ENCODE measurements around the gene SNX2. TPM values are rescaled to one million over a fixed set of nuclear protein-coding genes. Genes with fewer than 3 reads are reported as not detected.

Gene SNX2
- total RNA-seq, 4 donors from 2014 or later: 27.3 to 337 (median 69.6) TPM

GRCh38 chr5:122788371-122788770, 13.5 kb downstream of the SNX2 start:
- no peak for DNase-seq
- H3K36me3 ChIP-seq: no peaks in the 10 kb centered on the region
- TF ChIP-seq POLR2AphosphoS5 (IDR thresholded peaks at IDR 0.05) (no peak), POLR2A (IDR thresholded peaks at IDR 0.05) (no peak), EP300 (IDR thresholded peaks at IDR 0.05; ENCODE audit: low read depth) (no peak), CTCF (IDR thresholded peaks at IDR 0.05) (no peak)
- no peak overlapping the region for H3K27ac ChIP-seq
- intact Hi-C loops (cut with DNase I; ENCODE audit: low total_unique reads): no loop called here
- H3K27me3 ChIP-seq: no peaks in the 10 kb centered on the region
- in situ Hi-C loops (cut with MboI; ENCODE audit: low pct_ligation_motif_present in 1 of 4, low pct_unique_long_range_greater_than_20kb in 1 of 4, low sequenced_read_pairs in 3 of 4): no loop called here
- 85 to 90% methylated on average over 1 of the region's 1 CpG for WGBS, 2 donors (ENCODE audit: low coverage in 1 of 2)
- H3K4me3 ChIP-seq: no peak overlapping the region
- peaks cover 0 to 22% (median 2%) of the 10 kb centered on the region in 4 donors for H3K4me1 ChIP-seq
- peaks cover 5 to 15% of the 10 kb centered on the region in 2 donors for H3K9me3 ChIP-seq

DNA sequence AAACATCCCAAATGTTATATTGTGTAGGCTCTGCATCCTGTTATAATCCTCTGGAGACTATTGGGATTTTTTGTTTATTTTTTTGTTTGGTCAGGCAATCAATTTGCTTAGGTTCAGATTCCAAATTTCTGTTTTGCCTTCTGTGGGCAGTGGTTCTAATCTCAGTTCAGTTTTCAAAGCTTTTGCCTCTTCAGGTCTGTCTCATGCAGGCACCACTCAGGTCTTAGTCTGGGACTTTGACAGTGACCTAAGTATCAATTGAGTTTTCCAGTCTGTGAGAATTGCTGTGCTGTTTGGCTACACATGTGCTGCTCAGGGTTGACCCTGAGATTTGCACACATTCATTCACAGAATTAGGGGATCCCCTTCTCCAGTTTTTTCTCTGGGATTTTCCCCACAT, 14.1 kb downstream of the SNX2 start:
- H3K36me3 ChIP-seq: no peaks in the 10 kb centered on the region
- H3K9me3 ChIP-seq: peaks cover 5 to 15% of the 10 kb centered on the region in 2 donors
- no peaks in the 10 kb centered on the region for H3K27me3 ChIP-seq
- no peak overlapping the region for H3K27ac ChIP-seq
- H3K4me1 ChIP-seq: peaks cover 0 to 22% (median under 1%) of the 10 kb centered on the region in 4 donors
- DNase-seq: no peak
- no peak for TF ChIP-seq POLR2A (IDR thresholded peaks at IDR 0.05)
- no peak for TF ChIP-seq EP300 (IDR thresholded peaks at IDR 0.05; ENCODE audit: low read depth)
- TF ChIP-seq CTCF (IDR thresholded peaks at IDR 0.05): no peak
- TF ChIP-seq POLR2AphosphoS5 (IDR thresholded peaks at IDR 0.05): no peak
- intact Hi-C loops (cut with DNase I; ENCODE audit: low total_unique reads): no loop called here
- in situ Hi-C loops (cut with MboI; ENCODE audit: low pct_ligation_motif_present in 1 of 4, low pct_unique_long_range_greater_than_20kb in 1 of 4, low sequenced_read_pairs in 3 of 4): no loop called here
- H3K4me3 ChIP-seq: no peak overlapping the region

DNA sequence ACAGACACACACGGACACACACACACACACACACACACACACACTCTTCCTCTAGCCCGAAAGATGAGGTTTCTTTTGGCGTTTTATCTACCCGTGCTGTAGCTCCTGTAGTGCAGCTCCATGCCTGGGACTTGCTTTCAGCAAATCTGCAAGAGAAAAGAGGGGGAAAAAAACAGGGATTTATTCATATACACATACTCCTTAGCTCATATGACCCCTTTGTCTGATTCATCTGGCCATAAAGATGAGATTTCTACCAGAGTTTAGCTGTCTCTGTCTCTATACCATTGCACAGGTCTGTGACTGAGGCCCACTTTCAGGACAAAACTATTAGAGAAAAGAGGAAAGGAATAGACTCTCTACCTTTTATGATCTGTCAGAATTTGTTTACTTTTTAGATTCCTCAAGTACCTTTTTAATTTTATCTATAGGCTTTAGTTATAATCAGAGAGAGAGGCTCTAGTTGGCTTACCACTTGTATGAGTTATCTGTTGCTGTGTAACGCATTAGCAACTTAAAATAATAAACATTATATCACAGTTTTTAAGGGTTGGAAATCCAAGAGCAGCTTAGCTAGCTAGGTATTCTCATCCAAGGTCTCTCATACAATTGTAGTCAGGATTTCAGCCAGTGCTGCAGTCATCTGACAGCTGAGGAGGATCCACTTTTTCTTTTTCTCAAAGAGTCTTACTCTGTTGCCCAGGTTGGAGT, 14.7 kb downstream of the SNX2 start:
- in situ Hi-C loops (cut with MboI; ENCODE audit: low pct_ligation_motif_present in 1 of 4, low pct_unique_long_range_greater_than_20kb in 1 of 4, low sequenced_read_pairs in 3 of 4): no loop called here
- no peak for TF ChIP-seq EP300 (IDR thresholded peaks at IDR 0.05; ENCODE audit: low read depth)
- no peak for TF ChIP-seq POLR2A (IDR thresholded peaks at IDR 0.05)
- no peak for TF ChIP-seq POLR2AphosphoS5 (IDR thresholded peaks at IDR 0.05)
- TF ChIP-seq CTCF (IDR thresholded peaks at IDR 0.05): no peak
- intact Hi-C loops (cut with DNase I; ENCODE audit: low total_unique reads): no loop called here
- Histone ChIP-seq H3K27ac (no peak overlapping the region), H3K4me1 (peaks cover 0 to 22% (median 0%) of the 10 kb centered on the region in 4 donors), H3K9me3 (peaks cover 5 to 15% of the 10 kb centered on the region in 2 donors), H3K36me3 (no peaks in the 10 kb centered on the region), H3K27me3 (no peaks in the 10 kb centered on the region), H3K4me3 (no peak overlapping the region)
- 83 to 84% methylated on average over 5 of the region's 5 CpGs for WGBS, 2 donors (ENCODE audit: low coverage in 1 of 2)
- DNase-seq: no peak

- no peak for TF ChIP-seq EP300 (IDR thresholded peaks at IDR 0.05; ENCODE audit: low read depth)
- TF ChIP-seq POLR2AphosphoS5 (IDR thresholded peaks at IDR 0.05): no peak
- no peak for TF ChIP-seq POLR2A (IDR thresholded peaks at IDR 0.05)
- no peak for TF ChIP-seq CTCF (IDR thresholded peaks at IDR 0.05)
- in situ Hi-C loops (cut with MboI; ENCODE audit: low pct_ligation_motif_present in 1 of 4, low pct_unique_long_range_greater_than_20kb in 1 of 4, low sequenced_read_pairs in 3 of 4): no loop called here
- intact Hi-C loops (cut with DNase I; ENCODE audit: low total_unique reads): no loop called here
- Histone ChIP-seq H3K4me1 (peaks cover 0 to 22% (median 0%) of the 10 kb centered on the region in 4 donors), H3K27me3 (no peaks in the 10 kb centered on the region), H3K9me3 (peaks cover 1 to 7% of the 10 kb centered on the region in 2 donors), H3K27ac (no peak overlapping the region), H3K4me3 (no peak overlapping the region), H3K36me3 (no peaks in the 10 kb centered on the region)
- 91 to 100% methylated on average over 1 to 5 of the region's 5 CpGs for whole genome bisulfite sequencing, 2 donors (ENCODE audit: low coverage in 1 of 2)
- DNase-seq: no peak
Measured at GRCh38 chr5:122790354-122791103, 15.6 kb downstream of the SNX2 start.
